Activated T-helper 1 cell treated with anti-CD3 and anti-CD28 coated beads, Interleukin-12 subunit alpha, Interleukin-12 subunit beta, Interleukin-2, Interleukin-4 antibody, amounts not matched to agents 30 ng/mL and 10 ng/mL and 1 ng/mL, durations not matched to agents 14 hours and 24 hours and 36 hours (primary cell): Measurements from ENCODE around the gene TTC6. TPM values are rescaled to one million over a fixed set of nuclear protein-coding genes. Genes with fewer than 3 reads are reported as not detected.

Experiments
- DNase-seq: peaks from one replicate; pipeline ENCODE4 v3.0.0; 2021; ENCODE audit warnings: low spot score
- H3K27ac Mint-ChIP-seq: one replicate; pipeline ENCODE4 v1.8.0; 2021; ENCODE audit warnings: mild to moderate bottlenecking, mixed read lengths
- H3K27me3 Mint-ChIP-seq: one replicate; pipeline ENCODE4 v1.8.0; 2022; ENCODE audit warnings: mild to moderate bottlenecking, moderate library complexity, mixed read lengths; ENCODE audit not compliant: insufficient read depth
- H3K36me3 Mint-ChIP-seq: one replicate; pipeline ENCODE4 v1.8.0; 2021; ENCODE audit warnings: low read depth, mixed read lengths
- H3K4me1 Mint-ChIP-seq: one replicate; pipeline ENCODE4 v1.8.0; 2021; ENCODE audit warnings: low read depth, mixed read lengths
- H3K4me3 Mint-ChIP-seq: one replicate; pipeline ENCODE4 v1.8.0; 2021; ENCODE audit warnings: mild to moderate bottlenecking, moderate library complexity, mixed read lengths
- H3K9me3 Mint-ChIP-seq: one replicate; pipeline ENCODE4 v1.8.0; 2021; ENCODE audit warnings: mixed read lengths
- intact Hi-C: fragments of 100-400 bp; cut with micrococcal nuclease; formaldehyde crosslinking; loops from one replicate; pipeline ENCODE4 v1.15.1; 2024
- total RNA-seq: library from RNA; stranded (reverse); gene quantifications from 2 replicates; pipeline ENCODE4 v1.2.3, GENCODE V29; 2022

Gene TTC6
- total RNA-seq, 1 donor from 2014 or later, result not detected

DNA sequence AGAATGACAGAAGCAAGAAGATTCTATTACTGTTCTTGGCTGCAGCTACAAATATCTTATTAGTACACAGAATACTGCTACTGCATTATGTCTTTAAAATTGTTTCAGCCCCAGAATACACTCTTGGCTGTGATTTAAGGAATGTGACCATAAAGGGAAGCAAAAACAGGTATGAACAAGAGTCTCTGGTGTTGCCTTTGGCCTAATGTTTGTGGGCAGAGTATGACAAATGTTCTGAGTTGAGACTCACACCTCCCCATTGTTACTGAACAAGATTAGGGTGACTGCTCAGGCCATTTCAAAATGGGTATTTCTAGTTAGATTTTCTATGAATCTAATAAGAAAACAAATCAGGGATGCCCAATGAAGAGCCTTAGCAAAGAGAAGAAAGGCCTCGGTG lies 28.5 kb downstream of the TTC6 start:
- Mint-ChIP-seq H3K27me3 (peaks cover 3% of the 10 kb centered on the region), H3K9me3 (no peaks in the 10 kb centered on the region), H3K4me3 (no peak overlapping the region), H3K36me3 (no peaks in the 10 kb centered on the region), H3K4me1 (no peaks in the 10 kb centered on the region), H3K27ac (no peak overlapping the region)
- DNase-seq, result no peak
- intact Hi-C loops, result no loop called here

DNA sequence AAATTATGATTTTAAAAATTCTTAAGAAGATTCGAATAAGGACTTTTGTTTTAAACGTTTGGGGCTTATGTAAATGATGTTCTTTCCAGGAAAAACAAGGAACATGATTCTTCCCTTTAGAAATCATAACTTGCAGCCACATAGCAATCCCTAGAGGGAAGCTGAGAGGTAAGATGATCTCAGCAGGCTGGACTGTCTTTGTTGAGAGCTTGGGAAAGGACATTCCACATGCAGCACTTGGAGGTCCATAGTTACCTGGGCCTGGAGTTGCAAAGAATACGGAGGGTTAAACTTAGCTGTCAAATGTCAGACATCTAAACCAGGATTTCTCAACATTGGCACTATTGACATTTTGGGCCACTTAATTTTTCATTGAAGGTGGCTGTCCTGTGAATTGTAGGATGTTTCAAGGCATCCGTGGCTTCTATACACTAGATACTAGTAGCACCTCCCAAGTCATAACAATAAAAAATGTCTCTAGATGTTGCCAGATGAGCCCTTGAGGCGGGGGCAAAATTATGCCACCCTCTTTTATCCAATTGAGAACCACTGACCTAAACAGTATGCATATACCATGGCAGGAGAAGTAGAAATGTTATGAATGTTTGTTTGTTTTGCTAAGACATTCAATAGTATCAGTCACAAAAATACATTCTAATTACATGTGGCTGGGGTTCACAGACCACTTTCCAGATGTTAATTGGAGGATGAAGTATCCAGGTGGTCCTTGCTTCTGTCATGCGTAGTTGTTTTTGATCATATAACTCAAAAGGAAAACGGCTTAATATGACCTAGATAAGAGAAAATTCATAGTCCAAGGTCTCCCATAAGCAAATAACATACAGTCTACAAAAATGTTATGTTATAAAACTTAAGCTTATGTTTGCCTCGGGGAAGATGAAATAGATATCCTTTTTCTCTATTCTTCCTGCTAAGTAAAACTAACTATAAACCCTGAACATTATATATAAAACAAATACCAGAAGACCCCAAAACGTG lies 30.5 kb downstream of the TTC6 start:
- DNase-seq, result no peak
- H3K27me3 Mint-ChIP-seq, result peaks cover under 1% of the 10 kb centered on the region
- no peak overlapping the region for H3K4me3 Mint-ChIP-seq
- no peak overlapping the region for H3K27ac Mint-ChIP-seq
- no peaks in the 10 kb centered on the region for H3K36me3 Mint-ChIP-seq
- no peaks in the 10 kb centered on the region for H3K4me1 Mint-ChIP-seq
- H3K9me3 Mint-ChIP-seq, result peaks cover 6% of the 10 kb centered on the region
- intact Hi-C loops, result no loop called here

DNA sequence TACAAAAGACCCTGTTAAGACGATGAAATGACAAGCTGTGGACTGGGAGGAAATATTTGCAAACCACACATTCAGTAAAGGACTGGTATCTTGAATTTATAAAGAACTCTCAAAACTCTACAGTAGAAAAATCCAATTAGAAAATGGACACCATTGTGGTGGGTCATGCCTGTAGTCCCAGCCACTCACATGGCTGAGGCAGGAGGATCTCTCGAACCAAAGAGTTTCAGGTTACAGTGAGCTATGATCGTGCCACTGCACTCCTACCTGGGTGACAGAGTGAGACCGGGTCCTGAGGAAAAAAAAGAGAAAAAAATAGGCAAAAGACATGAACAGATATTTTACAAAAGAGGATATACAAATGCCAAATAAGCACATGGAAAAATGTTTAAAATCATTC lies 41.9 kb downstream of the TTC6 start:
- Mint-ChIP-seq H3K36me3 (no peaks in the 10 kb centered on the region), H3K4me3 (no peak overlapping the region), H3K27ac (no peak overlapping the region), H3K9me3 (no peaks in the 10 kb centered on the region), H3K4me1 (no peaks in the 10 kb centered on the region), H3K27me3 (no peaks in the 10 kb centered on the region)
- no peak for DNase-seq
- intact Hi-C loops, result no loop called here

DNA sequence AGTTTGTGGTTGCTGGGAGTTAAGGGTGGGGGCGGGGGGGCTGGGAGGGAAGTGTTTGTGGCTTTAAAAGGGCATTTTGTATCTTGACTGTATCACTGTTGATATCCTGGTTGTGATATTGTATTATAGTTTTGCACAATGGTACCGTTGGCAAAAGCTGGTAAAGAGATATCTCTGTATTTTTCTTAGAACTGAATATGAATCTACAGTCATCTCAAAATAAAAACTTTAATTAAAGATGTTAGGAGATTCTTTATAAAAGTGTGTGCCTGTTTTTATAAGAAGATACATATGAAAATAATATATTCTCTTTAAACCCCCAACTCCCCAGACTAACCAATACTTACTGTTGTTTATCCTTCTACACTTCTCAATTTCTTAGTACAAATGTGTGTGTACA lies 43.2 kb downstream of the TTC6 start:
- intact Hi-C loops, result no loop called here
- Mint-ChIP-seq H3K9me3 (no peaks in the 10 kb centered on the region), H3K27me3 (no peaks in the 10 kb centered on the region), H3K4me1 (no peaks in the 10 kb centered on the region), H3K27ac (no peak overlapping the region), H3K4me3 (no peak overlapping the region), H3K36me3 (no peaks in the 10 kb centered on the region)
- no peak for DNase-seq

DNA sequence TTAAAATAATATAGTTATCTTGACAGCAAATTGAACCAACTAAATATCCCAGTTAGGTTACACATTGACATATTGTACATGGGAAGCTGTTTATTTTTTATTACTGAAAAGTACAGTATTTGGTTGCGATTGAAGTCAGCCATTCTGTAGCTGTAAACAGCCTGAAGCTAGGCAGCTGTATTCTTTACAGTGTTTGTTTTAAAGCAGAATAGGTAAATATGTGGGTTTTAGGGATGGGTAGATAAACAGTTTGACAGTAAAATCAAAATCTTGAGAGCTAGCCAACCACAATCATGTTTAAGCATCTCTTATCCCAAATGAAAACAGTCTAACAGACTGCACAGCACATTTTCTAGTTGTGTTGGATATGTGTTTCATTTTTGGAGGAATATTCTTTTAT lies 45.7 kb downstream of the TTC6 start:
- intact Hi-C loops, result no loop called here
- DNase-seq, result no peak
- Mint-ChIP-seq H3K27me3 (no peaks in the 10 kb centered on the region), H3K4me3 (no peak overlapping the region), H3K4me1 (no peaks in the 10 kb centered on the region), H3K36me3 (no peaks in the 10 kb centered on the region), H3K27ac (no peak overlapping the region), H3K9me3 (no peaks in the 10 kb centered on the region)

DNA sequence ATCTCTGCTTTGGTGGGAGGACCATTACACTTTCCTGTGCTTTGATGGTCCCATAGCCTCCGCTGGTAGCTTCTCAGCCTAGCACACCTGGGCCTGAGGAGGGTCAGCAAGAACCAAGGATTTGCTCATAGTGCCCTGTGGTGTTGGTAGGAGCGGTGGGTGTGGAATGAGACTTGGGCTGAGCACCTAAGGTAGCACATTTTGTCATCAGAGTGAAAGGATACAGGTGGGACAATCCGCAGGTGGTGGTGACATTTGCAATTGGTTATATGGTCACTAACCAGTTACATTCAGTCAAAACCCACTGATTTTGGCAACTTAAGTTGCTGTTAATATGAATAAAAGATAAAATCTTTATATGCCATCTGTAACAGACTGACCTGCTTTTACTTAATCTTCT lies 46.7 kb downstream of the TTC6 start:
- no peak overlapping the region for H3K27ac Mint-ChIP-seq
- no peaks in the 10 kb centered on the region for H3K4me1 Mint-ChIP-seq
- no peak overlapping the region for H3K4me3 Mint-ChIP-seq
- no peaks in the 10 kb centered on the region for H3K9me3 Mint-ChIP-seq
- no peak for DNase-seq
- no peaks in the 10 kb centered on the region for H3K27me3 Mint-ChIP-seq
- intact Hi-C loops, result no loop called here
- no peaks in the 10 kb centered on the region for H3K36me3 Mint-ChIP-seq

DNA sequence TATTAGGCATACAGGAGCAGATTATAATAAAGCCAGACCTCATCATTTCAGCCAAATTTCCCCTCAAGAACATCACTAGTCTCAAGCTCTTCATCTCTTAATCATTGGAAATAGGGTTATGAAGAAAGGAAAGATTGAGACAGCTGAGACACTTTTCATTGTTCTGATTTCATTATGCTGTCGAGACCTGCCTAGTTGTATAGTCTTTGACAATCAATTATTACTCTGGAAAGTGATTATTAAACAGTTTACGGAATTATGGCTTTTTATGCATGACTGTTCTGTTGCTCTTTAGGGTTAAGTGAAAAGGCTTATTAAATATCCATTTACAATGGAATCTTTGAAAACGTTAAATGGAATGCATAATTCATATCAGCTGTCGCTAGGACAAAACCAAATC lies 48.3 kb downstream of the TTC6 start:
- intact Hi-C loops, result no loop called here
- no peaks in the 10 kb centered on the region for H3K27me3 Mint-ChIP-seq

More for the DNA sequence above, 48.3 kb downstream of the TTC6 start:
- Mint-ChIP-seq H3K27ac (no peak overlapping the region), H3K4me1 (no peaks in the 10 kb centered on the region), H3K36me3 (no peaks in the 10 kb centered on the region), H3K4me3 (no peak overlapping the region), H3K9me3 (no peaks in the 10 kb centered on the region)
- DNase-seq, result no peak

Other genes starting within 250 kb of the TTC6 start
- 0.31 TPM in 1 of 2 replicates, not detected in the other for gene FOXA1, start 380 bp upstream of the TTC6 start, total RNA-seq